IMR-90 (cell line): ENCODE measurements around the gene CDKN2C. TPM values are rescaled to one million over a fixed set of nuclear protein-coding genes. Genes with fewer than 3 reads are reported as not detected.
A peak's percentile ranks its signal among the peaks of the same experiment; 100 is the strongest.

Experiments used
- ATAC-seq: fragments of 200-7000 bp; cut with Tn5 transposase; 2 replicates; pipeline ENCODE4 v1.9.1; 2020; ENCODE audit warnings: low read depth, mild to moderate bottlenecking, moderate library complexity
- BruUV-seq: library from RNA; stranded (reverse); fragments of 400-500 nt; replicated peaks from 2 replicates; lab custom pipeline; 2021; lab: Mats Ljungman, UMichigan
- CTCF ChIA-PET: fragments of 300-600 bp; formaldehyde crosslinking; extraction: SDS; loops from one replicate; lab custom pipeline; 2021; ENCODE audit warnings: antibody characterized with exemption; lab: Yijun Ruan, JAX
- POLR2A ChIA-PET: fragments of 300-600 bp; sonication (Branson Sonifier 250); formaldehyde crosslinking; loops from one replicate; lab custom pipeline; 2022; ENCODE audit warnings: antibody characterized with exemption; ENCODE audit not compliant: unreplicated experiment; lab: Charles Lee
- DNase-seq: peaks from one replicate; pipeline ENCODE4 v3.0.0; 2013
- H2AFZ ChIP-seq: replicated peaks from 2 replicates; pipeline ENCODE3; 2013; ENCODE audit warnings: low read length, mild to moderate bottlenecking; ENCODE audit not compliant: poor library complexity
- H2AK5ac ChIP-seq: 2 replicates; pipeline ENCODE4 v1.6.1; 2013; ENCODE audit warnings: low read depth, low read length, inconsistent platforms
- H2AK9ac ChIP-seq: replicated peaks from 2 replicates; pipeline ENCODE3; 2013; ENCODE audit warnings: mild to moderate bottlenecking, low read depth, low read length, moderate library complexity; ENCODE audit not compliant: poor library complexity
- H2BK120ac ChIP-seq: 2 replicates; pipeline ENCODE4 v1.6.1; 2013; ENCODE audit warnings: low read depth, low read length, inconsistent platforms
- H2BK15ac ChIP-seq: 3 replicates; pipeline ENCODE4 v1.6.1; 2013; ENCODE audit warnings: low read depth, low read length, inconsistent platforms
- H2BK20ac ChIP-seq: 2 replicates; pipeline ENCODE4 v1.6.1; 2013; ENCODE audit warnings: low read depth, mild to moderate bottlenecking, inconsistent platforms, low read length, moderate library complexity
- H2BK5ac ChIP-seq: 2 replicates; pipeline ENCODE4 v1.6.1; 2013; ENCODE audit warnings: mild to moderate bottlenecking, low read depth, low read length, inconsistent platforms; ENCODE audit not compliant: poor library complexity, severe bottlenecking
- H3K14ac ChIP-seq: replicated peaks from 2 replicates; pipeline ENCODE4 v1.6.1; 2013; ENCODE audit warnings: low read depth, low read length, inconsistent platforms
- H3K18ac ChIP-seq: 2 replicates; pipeline ENCODE4 v1.6.1; 2013; ENCODE audit warnings: low read depth, low read length, control low read depth
- H3K23ac ChIP-seq: 2 replicates; pipeline ENCODE4 v1.6.1; 2013; ENCODE audit warnings: low read depth, low read length, inconsistent platforms
- H3K27ac ChIP-seq: 2 replicates; pipeline ENCODE4 v1.5.1; 2013; ENCODE audit warnings: mild to moderate bottlenecking, control low read depth, low read length; ENCODE audit not compliant: insufficient read depth
- H3K27me3 ChIP-seq: 2 replicates; pipeline ENCODE4 v1.6.1; 2013; ENCODE audit warnings: low read length; ENCODE audit not compliant: control insufficient read depth, insufficient read depth
- H3K36me3 ChIP-seq: 2 replicates; pipeline ENCODE4 v1.6.1; 2013; ENCODE audit warnings: low read length, mixed read lengths; ENCODE audit not compliant: control insufficient read depth, insufficient read depth
- H3K4ac ChIP-seq: 2 replicates; pipeline ENCODE4 v1.6.1; 2013; ENCODE audit warnings: low read depth, low read length, inconsistent platforms
- H3K4me1 ChIP-seq: 2 replicates; pipeline ENCODE4 v1.6.1; 2013; ENCODE audit warnings: low read length, mixed read lengths; ENCODE audit not compliant: control insufficient read depth, insufficient read depth
- H3K4me2 ChIP-seq: 2 replicates; pipeline ENCODE4 v1.6.1; 2013; ENCODE audit warnings: low read depth, mild to moderate bottlenecking, control low read depth, low read length, moderate library complexity
- H3K4me3 ChIP-seq: 2 replicates; pipeline ENCODE4 v1.5.1; 2013; ENCODE audit warnings: low read depth, mild to moderate bottlenecking, control low read depth, low read length, moderate library complexity; ENCODE audit not compliant: insufficient read depth
- H3K56ac ChIP-seq: 2 replicates; pipeline ENCODE4 v1.6.1; 2013; ENCODE audit warnings: low read length, inconsistent platforms; ENCODE audit not compliant: insufficient read depth; ENCODE audit errors: extremely low read depth
- H3K79me1 ChIP-seq, 2 experiments: 2 replicates each; pipeline ENCODE4 v1.6.1; 2013; ENCODE audit warnings: low read length in 2 of 2, inconsistent platforms in 1 of 2, low read depth in 1 of 2
- H3K9ac ChIP-seq: 2 replicates; pipeline ENCODE4 v1.6.1; 2013; ENCODE audit warnings: low read depth, low read length, control low read depth
- H3K9me1 ChIP-seq: 2 replicates; pipeline ENCODE4 v1.6.1; 2013; ENCODE audit warnings: low read length, inconsistent platforms; ENCODE audit not compliant: insufficient read depth
- H3K9me3 ChIP-seq: 2 replicates; pipeline ENCODE4 v1.6.1; 2013; ENCODE audit warnings: low read length; ENCODE audit not compliant: control insufficient read depth, insufficient read depth
- H4K20me1 ChIP-seq: 2 replicates; pipeline ENCODE4 v1.6.1; 2013; ENCODE audit warnings: low read length, inconsistent platforms; ENCODE audit not compliant: insufficient read depth
- H4K5ac ChIP-seq: 2 replicates; pipeline ENCODE4 v1.6.1; 2013; ENCODE audit warnings: mild to moderate bottlenecking, low read depth, low read length, control low read depth
- H4K8ac ChIP-seq, 2 experiments: 2 replicates each; pipeline ENCODE4 v1.6.1; 2013; ENCODE audit warnings: low read depth in 2 of 2, low read length in 2 of 2, control low read depth in 1 of 2, inconsistent platforms in 1 of 2
- H4K91ac ChIP-seq: 2 replicates; pipeline ENCODE4 v1.6.1; 2013; ENCODE audit warnings: low read depth, low read length, inconsistent platforms; ENCODE audit not compliant: insufficient read depth
- CEBPB ChIP-seq: IDR thresholded peaks from 2 replicates; pipeline ENCODE4 v1.6.1; 2012; ENCODE audit warnings: low read depth, low read length, improper control_type of control experiment
- FOS ChIP-seq: fragments of 150-350 bp; IDR thresholded peaks from 2 replicates; pipeline ENCODE4 v1.6.1; 2016; ENCODE audit warnings: low read depth, low read length
- MXI1 ChIP-seq: IDR thresholded peaks from 2 replicates; pipeline ENCODE4 v1.6.1; 2012; ENCODE audit warnings: low read depth, mild to moderate bottlenecking, low read length, moderate library complexity, borderline replicate concordance
- USF2 ChIP-seq: fragments of 150-350 bp; IDR thresholded peaks from 2 replicates; pipeline ENCODE4 v1.6.1; 2017; ENCODE audit warnings: mild to moderate bottlenecking, antibody characterized with exemption, low read length, low read depth
- WGBS, 2 experiments: methylation state at CpG; one replicate each; pipeline versions ENCODE4 v1.1.5 to v1.1.7; 2013; ENCODE audit warnings: missing lambda C conversion rate in 2 of 2; ENCODE audit not compliant: insufficient read length in 1 of 2; ENCODE audit errors: extremely low coverage in 2 of 2; 5-methylcytosine and 5-hydroxymethylcytosine counted together
- dilution Hi-C: fragments of 300-500 bp; cut with HindIII; formaldehyde crosslinking; loops from one replicate; pipeline ENCODE4 v1.14.3; 2018; ENCODE audit warnings: low sequenced_read_pairs; ENCODE audit not compliant: unreplicated experiment
- in situ Hi-C: fragments of 300-500 bp; cut with MboI; formaldehyde crosslinking; loops from 3 replicates; pipeline ENCODE4 v1.14.3; 2019; ENCODE audit warnings: low sequenced_read_pairs, inconsistent platforms, mixed read lengths
- intact Hi-C: fragments of 100-400 bp; cut with micrococcal nuclease; formaldehyde crosslinking; loops from 2 replicates; pipeline ENCODE4 v1.10.0; 2022
- polyA plus RNA-seq, 3 experiments: library from polyadenylated mRNA; depleted of rRNA; stranded (reverse); fragments of >200 nt; gene quantifications; 2 replicates each; pipeline ENCODE4 v1.2.3, GENCODE V29; 2012; ENCODE audit warnings: low replicate concordance in 1 of 3
- total RNA-seq: library from RNA; depleted of rRNA; stranded (reverse); fragments of >200 nt; gene quantifications from 2 replicates; pipeline ENCODE4 v1.2.3, GENCODE V29; 2012
- TF ChIP-seq, protein P1 (sequence below): fragments of 150-350 bp; IDR thresholded peaks from 2 replicates; pipeline ENCODE4 v1.6.1; 2016; ENCODE audit warnings: low read depth, mild to moderate bottlenecking, low read length, moderate library complexity, borderline replicate concordance

CDKN2C gene
- total and polyA plus RNA-seq, 2 of the 4 experiments (the other 2 are of a cell fraction): 14.3 to 15.5 TPM

- peak; percentile 37 for DNase-seq
- no peaks in the 10 kb centered on the region for H4K20me1 ChIP-seq
- WGBS, 2 experiments: 1% methylated on average over 12 of the region's 38 CpGs; no CpG with 5 or more reads in 1 of the 2 experiments
- no peaks in the 10 kb centered on the region for H3K9me1 ChIP-seq
- no peaks in the 10 kb centered on the region; the same call in 1 of the 2 replicates for H3K4me1 ChIP-seq
- H4K91ac ChIP-seq: peak overlapping the region; percentile 36; the same call in 1 of the 2 replicates
- no peaks in the 10 kb centered on the region for H3K27me3 ChIP-seq
- H2BK120ac ChIP-seq: no peak overlapping the region
- H2AFZ ChIP-seq: peak overlapping the region; percentile 92
- no TSS peak for BruUV-seq
- no peaks in the 10 kb centered on the region for H3K36me3 ChIP-seq
- H4K5ac ChIP-seq: peak overlapping the region; percentile 66; the same call in 1 of the 2 replicates
- H3K79me1 ChIP-seq: peaks cover 2 to 19% of the 10 kb centered on the region in 2 experiments
- dilution Hi-C loops (no loop called here), in situ Hi-C loops (no loop called here), intact Hi-C loops (no loop called here)
- peak overlapping the region; percentile 84 for H3K4me2 ChIP-seq
- H3K18ac ChIP-seq: no peak overlapping the region
- POLR2A ChIA-PET: no interaction called here
- H3K9ac ChIP-seq: peak overlapping the region; percentile 81
- H3K4ac ChIP-seq: peak overlapping the region; percentile 71
- no peaks in the 10 kb centered on the region for H3K9me3 ChIP-seq
- peak overlapping the region; percentile 82 for H3K4me3 ChIP-seq
- peak overlapping the region; percentile 45 for H2AK9ac ChIP-seq
- H2AK5ac ChIP-seq: peak overlapping the region; percentile 33; the same call in 1 of the 2 replicates
- H3K27ac ChIP-seq: peak overlapping the region; percentile 64
- CTCF ChIA-PET: no interaction called here
- TF ChIP-seq MXI1 (no peak; the same call in 1 of the 2 replicates), CEBPB (no peak), FOS (no peak), USF2 (no peak)
- TF ChIP-seq, protein P1, sequence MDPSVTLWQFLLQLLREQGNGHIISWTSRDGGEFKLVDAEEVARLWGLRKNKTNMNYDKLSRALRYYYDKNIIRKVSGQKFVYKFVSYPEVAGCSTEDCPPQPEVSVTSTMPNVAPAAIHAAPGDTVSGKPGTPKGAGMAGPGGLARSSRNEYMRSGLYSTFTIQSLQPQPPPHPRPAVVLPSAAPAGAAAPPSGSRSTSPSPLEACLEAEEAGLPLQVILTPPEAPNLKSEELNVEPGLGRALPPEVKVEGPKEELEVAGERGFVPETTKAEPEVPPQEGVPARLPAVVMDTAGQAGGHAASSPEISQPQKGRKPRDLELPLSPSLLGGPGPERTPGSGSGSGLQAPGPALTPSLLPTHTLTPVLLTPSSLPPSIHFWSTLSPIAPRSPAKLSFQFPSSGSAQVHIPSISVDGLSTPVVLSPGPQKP: no peak
- no peak overlapping the region for H2BK20ac ChIP-seq
- peak overlapping the region; percentile 30 for H3K23ac ChIP-seq
- H3K14ac ChIP-seq: peak overlapping the region; percentile 82
- peak; percentile 52 for ATAC-seq
- H2BK15ac ChIP-seq: no peak overlapping the region
- peak overlapping the region; percentile 61 for H2BK5ac ChIP-seq
- H3K56ac ChIP-seq: peak overlapping the region; percentile 62; the same call in 1 of the 2 replicates
- peak overlapping the region; percentile 14 to 80 for H4K8ac ChIP-seq
Observed at GRCh38 chr1:50959303-50959912, 10.6 kb upstream of the CDKN2C start.
